ENCODE results near the gene STAT5A.
"Not testable (repeated sequence)": the region's sequence is repeated elsewhere in the genome, so short reads cannot be mapped to it uniquely, and the experiment has no call there.

Gene STAT5A

DNA sequence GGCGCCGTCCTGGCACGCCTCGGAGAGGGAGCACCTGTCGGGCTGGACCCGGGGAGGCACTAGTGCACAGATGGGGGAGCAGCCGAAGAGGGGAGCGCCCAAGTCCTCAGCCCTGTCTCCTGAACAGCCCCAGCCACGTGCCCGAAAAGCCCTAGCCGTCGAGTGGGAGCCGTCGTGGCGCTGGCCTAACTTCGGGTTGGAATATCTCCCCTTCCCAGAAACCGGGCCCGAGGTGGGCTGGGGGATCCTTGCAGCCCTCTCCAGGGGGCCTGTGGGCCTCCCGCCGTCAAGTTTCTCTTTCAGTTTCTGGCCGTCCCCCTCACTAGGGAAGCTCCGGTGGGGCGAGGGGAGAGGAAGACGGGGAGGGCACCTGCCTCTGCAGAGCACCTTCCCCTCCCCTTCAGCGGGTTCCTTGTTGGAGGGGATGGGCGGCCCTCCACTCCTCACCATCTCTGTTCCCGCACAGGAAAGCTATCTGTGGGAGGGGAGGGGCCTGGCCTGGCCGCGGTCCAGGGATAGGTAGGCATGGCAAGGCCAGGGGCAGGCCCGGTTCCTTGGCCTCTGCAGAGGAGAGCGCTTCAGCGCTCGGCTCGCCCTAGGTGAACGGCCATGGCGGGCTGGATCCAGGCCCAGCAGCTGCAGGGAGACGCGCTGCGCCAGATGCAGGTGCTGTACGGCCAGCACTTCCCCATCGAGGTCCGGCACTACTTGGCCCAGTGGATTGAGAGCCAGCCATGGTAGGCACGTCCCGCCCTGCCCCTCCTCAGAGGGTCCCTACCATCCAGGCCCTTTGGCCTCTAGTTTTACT is 709 bp downstream of the STAT5A start:
- no peaks in the 10 kb centered on the region for H3K9me3 ChIP-seq (ENCODE audit: control insufficient read depth in 1 of 2, low read length in 2 of 2)
- H3K27ac ChIP-seq (ENCODE audit: low read length), result no peak overlapping the region
- peak overlapping the region; percentile 59 to 69 for H3K4me3 ChIP-seq (ENCODE audit: low read depth in 1 of 2, low read length in 2 of 2)
- H3K27me3 ChIP-seq (ENCODE audit: low read depth, low read length), result no peaks in the 10 kb centered on the region
- H3K36me3 ChIP-seq (ENCODE audit: control insufficient read depth in 1 of 2, insufficient read depth in 2 of 2, low read length in 2 of 2), result peaks cover 0 to 5% of the 10 kb centered on the region in 2 donors
- peaks cover 3 to 31% of the 10 kb centered on the region in 2 donors for H3K4me1 ChIP-seq (ENCODE audit: control insufficient read depth in 1 of 2, insufficient read depth in 2 of 2, low read length in 2 of 2)

DNA sequence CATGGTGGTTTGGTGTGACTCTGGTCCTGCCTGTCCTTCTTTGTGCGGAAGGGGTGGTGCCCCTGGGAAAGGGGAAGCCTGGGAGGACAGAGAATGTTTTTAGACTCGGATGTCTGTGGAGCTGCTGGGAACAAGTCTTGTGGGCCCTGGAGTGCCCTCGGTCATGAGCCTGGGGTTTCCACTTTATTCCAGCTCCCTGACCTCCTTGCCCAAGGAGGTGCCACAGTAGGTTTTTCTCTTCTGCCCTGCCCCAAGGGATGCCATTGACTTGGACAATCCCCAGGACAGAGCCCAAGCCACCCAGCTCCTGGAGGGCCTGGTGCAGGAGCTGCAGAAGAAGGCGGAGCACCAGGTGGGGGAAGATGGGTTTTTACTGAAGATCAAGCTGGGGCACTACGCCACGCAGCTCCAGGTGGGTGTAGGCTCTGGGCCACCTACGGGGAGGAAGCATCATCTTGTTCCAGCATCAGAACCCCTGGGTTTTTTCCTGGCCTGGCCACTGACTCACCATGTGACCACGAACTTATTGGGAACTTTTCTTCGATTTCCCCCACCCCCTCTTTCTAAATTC is 1.4 kb downstream of the STAT5A start:
- peaks cover 0 to 12% of the 10 kb centered on the region in 2 donors for H3K36me3 ChIP-seq (ENCODE audit: control insufficient read depth in 1 of 2, insufficient read depth in 2 of 2, low read length in 2 of 2)
- H3K9me3 ChIP-seq (ENCODE audit: control insufficient read depth in 1 of 2, low read length in 2 of 2), result no peaks in the 10 kb centered on the region
- H3K4me1 ChIP-seq (ENCODE audit: control insufficient read depth in 1 of 2, insufficient read depth in 2 of 2, low read length in 2 of 2), result peaks cover 3 to 31% of the 10 kb centered on the region in 2 donors
- H3K27ac ChIP-seq (ENCODE audit: low read length), result no peak overlapping the region
- no peaks in the 10 kb centered on the region for H3K27me3 ChIP-seq (ENCODE audit: low read depth, low read length)
- H3K4me3 ChIP-seq (ENCODE audit: low read depth in 1 of 2, low read length in 2 of 2), result peak overlapping the region; percentile 59 to 69

DNA sequence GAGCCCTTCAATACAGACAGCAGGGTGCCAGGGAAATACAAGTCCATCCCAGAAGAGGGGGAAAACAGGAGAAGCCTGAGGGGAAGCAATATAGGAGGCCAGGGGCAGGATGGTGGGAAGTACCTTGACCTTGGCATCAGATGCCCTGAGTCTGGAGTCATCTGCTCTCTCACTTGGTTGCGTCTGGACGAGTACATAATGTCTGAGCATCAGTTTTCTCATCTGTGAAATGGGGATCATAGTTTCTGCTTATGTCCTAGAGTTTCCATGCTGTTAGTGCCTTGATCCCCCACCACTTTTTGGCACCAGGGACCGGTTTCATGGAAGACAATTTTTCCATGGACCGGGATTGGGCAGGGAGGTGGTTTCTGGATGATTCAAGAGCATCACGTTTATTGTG is 2.3 kb downstream of the STAT5A start:
- Histone ChIP-seq H3K9me3 (ENCODE audit: control insufficient read depth in 1 of 2, low read length in 2 of 2) (no peaks in the 10 kb centered on the region), H3K27me3 (ENCODE audit: low read depth, low read length) (no peaks in the 10 kb centered on the region), H3K4me1 (ENCODE audit: control insufficient read depth in 1 of 2, insufficient read depth in 2 of 2, low read length in 2 of 2) (peaks cover 3 to 31% of the 10 kb centered on the region in 2 donors), H3K27ac (ENCODE audit: low read length) (peak overlapping the region; percentile 3), H3K4me3 (ENCODE audit: low read depth in 1 of 2, low read length in 2 of 2) (no peak overlapping the region), H3K36me3 (ENCODE audit: control insufficient read depth in 1 of 2, insufficient read depth in 2 of 2, low read length in 2 of 2) (peaks cover 6 to 20% of the 10 kb centered on the region in 2 donors)

DNA sequence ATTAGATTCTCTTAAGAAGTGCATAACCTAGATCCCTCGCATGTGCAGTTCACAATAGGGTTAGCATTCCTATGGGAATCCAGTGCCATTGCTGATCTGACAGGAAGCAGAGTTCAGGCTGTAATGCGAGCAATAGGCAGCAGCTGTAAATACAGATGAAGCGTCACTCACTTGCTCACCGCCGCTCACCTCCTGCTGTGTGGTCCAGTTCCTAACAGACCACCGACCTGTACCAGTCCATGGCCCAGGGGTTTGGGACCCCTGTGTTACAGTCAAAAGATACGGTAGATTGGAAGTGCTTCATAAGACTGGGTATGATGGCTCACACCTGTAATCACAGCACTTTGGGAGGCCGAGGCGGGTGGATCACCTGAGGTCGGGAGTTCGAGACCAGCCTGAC is 2.8 kb downstream of the STAT5A start:
- Histone ChIP-seq H3K27me3 (ENCODE audit: low read depth, low read length) (no peaks in the 10 kb centered on the region), H3K4me3 (ENCODE audit: low read depth in 1 of 2, low read length in 2 of 2) (no peak overlapping the region), H3K36me3 (ENCODE audit: control insufficient read depth in 1 of 2, insufficient read depth in 2 of 2, low read length in 2 of 2) (peaks cover 12 to 26% of the 10 kb centered on the region in 2 donors), H3K27ac (ENCODE audit: low read length) (no peak overlapping the region), H3K9me3 (ENCODE audit: control insufficient read depth in 1 of 2, low read length in 2 of 2) (no peaks in the 10 kb centered on the region), H3K4me1 (ENCODE audit: control insufficient read depth in 1 of 2, insufficient read depth in 2 of 2, low read length in 2 of 2) (peaks cover 3 to 31% of the 10 kb centered on the region in 2 donors)

DNA sequence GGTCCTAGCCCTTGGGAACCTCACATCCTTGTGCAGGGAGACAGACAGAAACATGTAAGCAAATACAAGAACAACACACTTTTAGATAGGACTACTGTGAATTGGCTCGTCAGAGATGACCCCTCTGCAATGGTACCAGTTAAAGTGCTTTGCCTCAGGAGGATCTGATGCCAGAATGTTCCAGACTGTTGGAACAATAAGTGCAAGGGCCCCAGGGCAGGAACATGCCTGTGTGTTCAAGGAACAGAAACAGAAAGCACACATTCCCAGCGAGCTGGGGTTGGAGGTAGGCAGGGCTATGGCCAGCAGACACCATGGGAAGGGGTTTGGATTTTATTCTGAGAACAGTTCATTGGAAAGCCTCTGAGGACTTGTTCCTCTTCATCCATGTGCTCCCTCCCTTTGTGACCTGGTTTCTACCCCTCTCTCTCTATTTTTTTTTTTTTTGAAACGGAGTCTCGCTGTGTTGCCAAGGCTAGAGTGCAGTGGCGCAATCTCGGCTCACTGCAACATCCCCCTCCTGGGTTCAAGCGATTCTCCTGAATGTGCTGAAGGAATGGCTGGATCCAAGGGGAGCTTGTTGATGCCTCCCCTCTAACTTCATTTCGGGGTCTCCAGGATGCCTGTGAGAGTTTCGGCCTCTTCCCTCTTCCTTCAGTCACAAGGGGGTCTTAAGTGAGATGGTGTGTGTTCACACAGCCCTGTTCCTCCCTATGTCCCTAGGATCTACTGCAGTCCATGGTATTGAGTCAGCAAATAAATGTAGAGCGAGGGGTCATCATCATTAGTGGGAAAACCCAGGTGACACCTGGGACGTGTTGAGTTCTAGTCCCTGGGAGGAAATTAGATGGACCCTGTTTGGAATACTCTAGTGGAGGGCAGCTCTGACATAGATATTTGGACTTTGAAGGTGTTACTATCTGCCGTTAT is 6.4 kb downstream of the STAT5A start:
- Histone ChIP-seq H3K27me3 (ENCODE audit: low read depth, low read length) (no peaks in the 10 kb centered on the region), H3K27ac (ENCODE audit: low read length) (no peak overlapping the region)

DNA sequence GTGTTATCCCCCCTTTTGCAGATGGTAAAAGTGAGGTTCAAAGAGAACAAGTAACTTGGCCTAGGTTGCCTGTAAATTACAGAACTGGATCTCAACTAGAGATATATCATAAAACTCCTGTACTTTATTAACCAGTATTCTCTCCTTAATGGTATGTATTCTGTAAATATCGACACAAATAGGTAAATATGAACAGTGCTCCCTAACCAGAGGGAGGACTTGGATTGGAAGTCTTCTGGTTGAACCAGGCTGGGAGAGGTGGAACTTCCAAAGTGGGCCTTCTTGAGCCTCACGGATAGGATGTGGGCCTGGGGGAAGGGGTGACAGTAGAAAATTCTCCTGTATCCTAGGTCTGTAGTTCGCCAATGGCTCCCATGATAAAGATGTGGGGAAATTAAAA is 7.7 kb downstream of the STAT5A start:
- Histone ChIP-seq H3K36me3 (ENCODE audit: control insufficient read depth in 1 of 2, insufficient read depth in 2 of 2, low read length in 2 of 2) (peaks cover 13 to 42% of the 10 kb centered on the region in 2 donors), H3K27ac (ENCODE audit: low read length) (no peak overlapping the region), H3K4me1 (ENCODE audit: control insufficient read depth in 1 of 2, insufficient read depth in 2 of 2, low read length in 2 of 2) (no peaks in the 10 kb centered on the region), H3K9me3 (ENCODE audit: control insufficient read depth in 1 of 2, low read length in 2 of 2) (no peaks in the 10 kb centered on the region), H3K4me3 (ENCODE audit: low read depth in 1 of 2, low read length in 2 of 2) (no peak overlapping the region), H3K27me3 (ENCODE audit: low read depth, low read length) (no peaks in the 10 kb centered on the region)

More for the DNA sequence above, 6.4 kb downstream of the STAT5A start:
- no peak overlapping the region for H3K4me3 ChIP-seq (ENCODE audit: low read depth in 1 of 2, low read length in 2 of 2)
- H3K9me3 ChIP-seq (ENCODE audit: control insufficient read depth in 1 of 2, low read length in 2 of 2), result no peaks in the 10 kb centered on the region
- H3K4me1 ChIP-seq (ENCODE audit: control insufficient read depth in 1 of 2, insufficient read depth in 2 of 2, low read length in 2 of 2), result peaks cover 0 to 6% of the 10 kb centered on the region in 2 donors
- H3K36me3 ChIP-seq (ENCODE audit: control insufficient read depth in 1 of 2, insufficient read depth in 2 of 2, low read length in 2 of 2), result peaks cover 13 to 38% of the 10 kb centered on the region in 2 donors

DNA sequence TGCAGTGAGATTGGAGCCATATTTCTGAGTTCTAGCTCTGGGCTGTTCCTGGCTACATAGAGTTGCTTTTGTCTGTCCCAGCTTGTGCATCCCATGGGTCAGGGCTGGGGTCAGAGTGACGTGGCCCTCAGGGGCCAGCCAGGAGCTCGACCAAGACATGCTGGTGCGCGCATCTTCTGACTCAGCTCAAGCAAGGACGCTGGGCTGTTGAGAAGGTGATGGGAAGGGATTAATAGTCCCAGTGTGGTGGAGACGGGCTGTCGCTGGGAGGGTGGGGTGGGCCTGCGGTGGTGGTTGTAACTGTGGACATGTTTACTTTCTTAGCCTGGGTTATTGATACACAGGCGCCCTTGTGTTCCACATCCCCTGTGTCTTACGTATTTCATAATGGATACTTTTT is 9.5 kb downstream of the STAT5A start:
- H3K27ac ChIP-seq (ENCODE audit: low read length); H3K4me3 ChIP-seq (ENCODE audit: low read depth in 1 of 2, low read length in 2 of 2); H3K27me3 ChIP-seq (ENCODE audit: low read depth, low read length); H3K9me3 ChIP-seq (ENCODE audit: control insufficient read depth in 1 of 2, low read length in 2 of 2); H3K4me1 ChIP-seq (ENCODE audit: control insufficient read depth in 1 of 2, insufficient read depth in 2 of 2, low read length in 2 of 2): not testable (repeated sequence)
- H3K36me3 ChIP-seq (ENCODE audit: control insufficient read depth in 1 of 2, insufficient read depth in 2 of 2, low read length in 2 of 2), result peaks cover 25 to 49% of the 10 kb centered on the region in 2 donors

DNA sequence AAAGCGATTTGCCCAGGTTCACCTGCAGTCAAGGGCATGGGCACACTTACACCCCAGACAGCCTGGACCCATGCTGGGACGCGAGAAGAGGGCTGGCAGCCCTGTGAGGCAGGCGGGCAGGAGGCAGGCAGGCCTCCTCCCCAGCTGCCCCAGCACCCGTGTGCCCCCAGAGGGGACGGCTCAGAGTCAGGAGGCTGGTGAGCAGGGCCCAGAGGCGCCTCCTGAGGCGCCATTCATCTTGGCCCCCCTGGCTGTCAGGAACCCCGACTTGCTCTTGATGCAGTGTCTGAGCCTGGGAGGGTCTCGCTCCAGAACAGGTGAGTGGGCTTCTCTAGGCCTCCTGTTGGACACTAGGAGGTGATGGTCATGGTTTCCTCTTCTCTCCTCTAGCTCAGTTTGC is 11.1 kb downstream of the STAT5A start:
- H3K4me1 ChIP-seq (ENCODE audit: control insufficient read depth in 1 of 2, insufficient read depth in 2 of 2, low read length in 2 of 2); H3K9me3 ChIP-seq (ENCODE audit: control insufficient read depth in 1 of 2, low read length in 2 of 2); H3K27me3 ChIP-seq (ENCODE audit: low read depth, low read length); H3K27ac ChIP-seq (ENCODE audit: low read length); H3K4me3 ChIP-seq (ENCODE audit: low read depth in 1 of 2, low read length in 2 of 2): not testable (repeated sequence)
- H3K36me3 ChIP-seq (ENCODE audit: control insufficient read depth in 1 of 2, insufficient read depth in 2 of 2, low read length in 2 of 2), result peaks cover 29 to 51% of the 10 kb centered on the region in 2 donors

DNA sequence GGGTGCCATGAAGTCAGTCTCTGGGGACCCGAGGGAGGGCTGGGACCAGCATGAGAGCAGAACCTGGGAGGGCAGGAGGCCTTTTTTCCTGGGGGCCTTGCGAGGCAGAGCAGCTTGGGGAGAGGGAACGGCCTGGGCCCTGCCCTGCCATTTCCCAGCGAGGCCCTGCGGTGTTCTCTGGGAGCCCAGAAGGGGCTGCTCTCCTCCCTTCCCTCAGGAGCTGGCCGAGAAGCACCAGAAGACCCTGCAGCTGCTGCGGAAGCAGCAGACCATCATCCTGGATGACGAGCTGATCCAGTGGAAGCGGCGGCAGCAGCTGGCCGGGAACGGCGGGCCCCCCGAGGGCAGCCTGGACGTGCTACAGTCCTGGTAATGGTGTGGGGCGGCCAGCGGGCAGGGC is 11.6 kb downstream of the STAT5A start:
- H3K36me3 ChIP-seq (ENCODE audit: control insufficient read depth in 1 of 2, insufficient read depth in 2 of 2, low read length in 2 of 2), result peaks cover 34 to 50% of the 10 kb centered on the region in 2 donors

DNA sequence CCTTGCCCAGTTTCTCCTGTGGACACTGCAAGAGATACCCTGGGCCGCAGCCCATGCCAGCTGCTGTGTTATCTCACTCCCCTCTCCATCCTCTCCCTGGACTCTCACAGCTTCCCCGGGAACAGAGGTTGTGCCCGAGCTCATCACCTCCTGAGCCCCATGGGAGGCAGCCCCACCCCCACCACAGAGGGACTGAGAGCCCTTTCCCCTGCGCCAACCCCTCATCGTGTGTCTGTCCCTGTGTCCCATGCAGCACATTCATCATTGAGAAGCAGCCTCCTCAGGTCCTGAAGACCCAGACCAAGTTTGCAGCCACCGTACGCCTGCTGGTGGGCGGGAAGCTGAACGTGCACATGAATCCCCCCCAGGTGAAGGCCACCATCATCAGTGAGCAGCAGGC is 12.7 kb downstream of the STAT5A start:
- Histone ChIP-seq H3K4me3 (ENCODE audit: low read depth in 1 of 2, low read length in 2 of 2) (no peak overlapping the region), H3K9me3 (ENCODE audit: control insufficient read depth in 1 of 2, low read length in 2 of 2) (no peaks in the 10 kb centered on the region), H3K4me1 (ENCODE audit: control insufficient read depth in 1 of 2, insufficient read depth in 2 of 2, low read length in 2 of 2) (no peaks in the 10 kb centered on the region), H3K27me3 (ENCODE audit: low read depth, low read length) (no peaks in the 10 kb centered on the region), H3K27ac (ENCODE audit: low read length) (no peak overlapping the region), H3K36me3 (ENCODE audit: control insufficient read depth in 1 of 2, insufficient read depth in 2 of 2, low read length in 2 of 2) (peaks cover 23 to 46% of the 10 kb centered on the region in 2 donors)

More for the DNA sequence above, 11.6 kb downstream of the STAT5A start:
- H3K27ac ChIP-seq (ENCODE audit: low read length); H3K9me3 ChIP-seq (ENCODE audit: control insufficient read depth in 1 of 2, low read length in 2 of 2); H3K4me3 ChIP-seq (ENCODE audit: low read depth in 1 of 2, low read length in 2 of 2); H3K27me3 ChIP-seq (ENCODE audit: low read depth, low read length); H3K4me1 ChIP-seq (ENCODE audit: control insufficient read depth in 1 of 2, insufficient read depth in 2 of 2, low read length in 2 of 2): not testable (repeated sequence)

DNA sequence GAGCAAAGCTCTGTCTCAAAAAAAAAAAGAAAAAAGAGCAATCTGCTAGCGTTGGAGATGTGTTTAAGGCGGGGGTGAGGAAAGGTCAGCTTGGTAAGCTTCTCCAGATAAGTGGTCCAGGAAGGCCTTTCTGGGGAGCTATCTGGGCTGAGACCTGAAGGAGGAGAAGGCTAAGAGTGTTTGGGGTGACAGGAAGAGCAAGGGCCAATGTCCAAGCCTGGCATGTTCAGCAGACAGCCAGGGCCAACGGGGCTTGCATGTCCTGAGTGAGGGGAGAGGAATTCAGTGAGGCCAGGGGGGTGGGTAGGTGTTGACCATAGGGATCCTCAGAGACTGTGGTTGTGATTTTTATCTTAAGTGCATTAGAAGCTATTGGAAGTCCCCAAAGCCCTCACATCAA is 15.4 kb downstream of the STAT5A start:
- Histone ChIP-seq H3K36me3 (ENCODE audit: control insufficient read depth in 1 of 2, insufficient read depth in 2 of 2, low read length in 2 of 2) (peaks cover 26 to 61% of the 10 kb centered on the region in 2 donors), H3K27ac (ENCODE audit: low read length) (no peak overlapping the region), H3K27me3 (ENCODE audit: low read depth, low read length) (no peaks in the 10 kb centered on the region), H3K4me3 (ENCODE audit: low read depth in 1 of 2, low read length in 2 of 2) (no peak overlapping the region), H3K4me1 (ENCODE audit: control insufficient read depth in 1 of 2, insufficient read depth in 2 of 2, low read length in 2 of 2) (no peaks in the 10 kb centered on the region), H3K9me3 (ENCODE audit: control insufficient read depth in 1 of 2, low read length in 2 of 2) (no peaks in the 10 kb centered on the region)

Measured in muscle layer of duodenum (tissue), 2 donors.